HL-60 (cell line): Measurements from ENCODE around the gene MGME1.
A peak's percentile ranks its signal among the peaks of the same experiment; 100 is the strongest.

Experiments
- DNase-seq, 2 experiments: peaks; one replicate each; pipeline ENCODE4 v3.0.0-alpha.2; 2010 to 2020; ENCODE audit warnings: low read depth in 1 of 2, low spot score in 1 of 2
- H3K27ac ChIP-seq: fragments of 250-450 bp; sonication (Bioruptor Pico); replicated peaks from 2 replicates; pipeline ENCODE4 v1.5.1; 2020; ENCODE audit warnings: mild to moderate bottlenecking, moderate library complexity
- H3K27me3 ChIP-seq: fragments of 250-450 bp; sonication (Bioruptor Pico); 2 replicates; pipeline ENCODE4 v1.5.1; 2021; ENCODE audit warnings: mild to moderate bottlenecking, moderate library complexity; ENCODE audit not compliant: insufficient read depth, poor library complexity, severe bottlenecking
- H3K4me3 ChIP-seq: replicated peaks from 2 replicates; pipeline ENCODE4 v1.5.1; 2011; ENCODE audit warnings: mild to moderate bottlenecking, control low read depth, low read length; ENCODE audit not compliant: insufficient read depth
- CTCF ChIP-seq: IDR thresholded peaks from one replicate; pipeline ENCODE4 v1.5.1; 2011; ENCODE audit warnings: low read length, control low read depth, inconsistent platforms; ENCODE audit not compliant: insufficient read depth
- GABPA ChIP-seq: IDR thresholded peaks from 2 replicates; pipeline ENCODE4 v1.6.1; 2012; ENCODE audit warnings: low read depth
- POLR2AphosphoS5 ChIP-seq: IDR thresholded peaks from 2 replicates; pipeline ENCODE4 v1.6.1; 2012; ENCODE audit warnings: low read depth
- REST ChIP-seq: IDR thresholded peaks from 2 replicates; pipeline ENCODE4 v1.6.1; 2012; ENCODE audit warnings: low read depth; ENCODE audit not compliant: insufficient replicate concordance
- SPI1 ChIP-seq: IDR thresholded peaks from 2 replicates; pipeline ENCODE4 v1.6.1; 2012; ENCODE audit warnings: low read depth, mild to moderate bottlenecking, borderline replicate concordance

MGME1 gene

GRCh38 chr20:17941087-17941825 is 27.6 kb upstream of the MGME1 start:
- Histone ChIP-seq H3K27me3 (no peaks in the 10 kb centered on the region), H3K4me3 (no peak overlapping the region), H3K27ac (no peak overlapping the region)
- TF ChIP-seq CTCF (no peak), POLR2AphosphoS5 (peak; percentile 59)
- no peak for DNase-seq

GRCh38 chr20:17941826-17942196 is 27.0 kb upstream of the MGME1 start:
- Histone ChIP-seq H3K4me3 (no peak overlapping the region), H3K27me3 (no peaks in the 10 kb centered on the region), H3K27ac (no peak overlapping the region)
- no peak for DNase-seq
- no peak for TF ChIP-seq POLR2AphosphoS5
- no peak for TF ChIP-seq SPI1
- TF ChIP-seq GABPA: no peak
- TF ChIP-seq REST: no peak
- TF ChIP-seq CTCF: no peak

- TF ChIP-seq SPI1 (no peak), REST (no peak), POLR2AphosphoS5 (no peak), CTCF (no peak), GABPA (no peak)
- Histone ChIP-seq H3K27me3 (no peaks in the 10 kb centered on the region), H3K4me3 (no peak overlapping the region), H3K27ac (no peak overlapping the region)
- DNase-seq: no peak
Observed at GRCh38 chr20:17943343-17943742, 25.5 kb upstream of the MGME1 start.
